HG02973 (cell line): ENCODE results near the gene S100A11.
"Not testable (repeated sequence)": the region's sequence is repeated elsewhere in the genome, so short reads cannot be mapped to it uniquely, and the experiment has no call there.

ENCODE experiments used
- ATAC-seq: cut with Tn5 transposase; IDR thresholded peaks from one replicate; pipeline ENCODE4 v1.9.1; 2021; ENCODE audit warnings: moderate library complexity; ENCODE audit not compliant: unreplicated experiment

Gene S100A11

GRCh38 chr1:152036267-152037216 lies at the start of gene S100A11:
S100A11 (minus strand) TSS chr1:152037004; CDS start chr1:152036915, 89 bp downstream.
- no peak for ATAC-seq

GRCh38 chr1:152084853-152085252 lies 48.0 kb upstream of the S100A11 start:
- ATAC-seq: no peak

- ATAC-seq: not testable (repeated sequence)
Measured at GRCh38 chr1:152081026-152081425, 44.2 kb upstream of the S100A11 start.

- ATAC-seq: not testable (repeated sequence)
Measured at GRCh38 chr1:152080494-152080893, 43.7 kb upstream of the S100A11 start.

- no peak for ATAC-seq
Measured at GRCh38 chr1:152078831-152079441, 42.1 kb upstream of the S100A11 start.

GRCh38 chr1:152072311-152072710 lies 35.5 kb upstream of the S100A11 start:
- no peak for ATAC-seq

- ATAC-seq: no peak
Measured at GRCh38 chr1:152071123-152071522, 34.3 kb upstream of the S100A11 start.

GRCh38 chr1:152067929-152068328 lies 31.1 kb upstream of the S100A11 start:
- ATAC-seq: no peak

GRCh38 chr1:152067150-152067549 lies 30.3 kb upstream of the S100A11 start:
- ATAC-seq: no peak

GRCh38 chr1:152061952-152062351 lies 25.1 kb upstream of the S100A11 start:
- ATAC-seq: no peak

- no peak for ATAC-seq
Measured at GRCh38 chr1:152053375-152053774, 16.6 kb upstream of the S100A11 start.

GRCh38 chr1:152052606-152053005 lies 15.8 kb upstream of the S100A11 start:
- ATAC-seq: no peak

GRCh38 chr1:152050886-152051675 lies 14.3 kb upstream of the S100A11 start:
- ATAC-seq: no peak

GRCh38 chr1:152049291-152050083 lies 12.7 kb upstream of the S100A11 start:
- ATAC-seq: no peak

GRCh38 chr1:152048416-152049009 lies 11.7 kb upstream of the S100A11 start:
- ATAC-seq: no peak

GRCh38 chr1:152047730-152048415 lies 11.1 kb upstream of the S100A11 start:
- peak; percentile 96 for ATAC-seq

GRCh38 chr1:152047413-152047729 lies 10.6 kb upstream of the S100A11 start:
- ATAC-seq: no peak

- no peak for ATAC-seq
Measured at GRCh38 chr1:152044386-152044785, 7.6 kb upstream of the S100A11 start.

- no peak for ATAC-seq
Measured at GRCh38 chr1:152043870-152044269, 7.1 kb upstream of the S100A11 start.

GRCh38 chr1:152042030-152042429 lies 5.2 kb upstream of the S100A11 start:
- no peak for ATAC-seq
